ENCODE data around the gene CEP164.

Gene CEP164

GRCh38 chr11:117419482-117420142 is 92.0 kb downstream of the CEP164 start:
- H3K4me1 ChIP-seq (ENCODE audit: control insufficient read depth, insufficient read depth, low read length), result no peaks in the 10 kb centered on the region
- ChIA-PET CTCF (interaction anchor here (0.6 kb wide), 1 partner anchor 8 kb away, joined by 4 read pairs; no protein-coding TSS in a partner anchor), POLR2A (no interaction called here)
- H3K36me3 ChIP-seq (ENCODE audit: control insufficient read depth in 2 of 2, insufficient read depth in 1 of 2, low read length in 2 of 2), result no peaks in the 10 kb centered on the region
- H3K27ac ChIP-seq (ENCODE audit: extremely low read depth, low read depth, low read length), result no peak overlapping the region
- H3K9me3 ChIP-seq (ENCODE audit: control insufficient read depth, insufficient read depth, low read depth, low read length), result no peaks in the 10 kb centered on the region
- no peak overlapping the region for H3K4me3 ChIP-seq (ENCODE audit: low read depth, low read length)
- no peak for TF ChIP-seq ZNF223 (tag by site-specific recombination; IDR thresholded peaks at IDR 0.05)
- no peak for TF ChIP-seq ZNF837 (tag by site-specific recombination; IDR thresholded peaks at IDR 0.05)
- TF ChIP-seq ZBTB8A (tag by site-specific recombination; IDR thresholded peaks at IDR 0.05), result no peak
- no peak for TF ChIP-seq REPIN1 (tag by site-specific recombination; IDR thresholded peaks at IDR 0.05; ENCODE audit: low read depth)
- TF ChIP-seq ZNF623 (tag by site-specific recombination; IDR thresholded peaks at IDR 0.05), result no peak
- TF ChIP-seq, protein P1, sequence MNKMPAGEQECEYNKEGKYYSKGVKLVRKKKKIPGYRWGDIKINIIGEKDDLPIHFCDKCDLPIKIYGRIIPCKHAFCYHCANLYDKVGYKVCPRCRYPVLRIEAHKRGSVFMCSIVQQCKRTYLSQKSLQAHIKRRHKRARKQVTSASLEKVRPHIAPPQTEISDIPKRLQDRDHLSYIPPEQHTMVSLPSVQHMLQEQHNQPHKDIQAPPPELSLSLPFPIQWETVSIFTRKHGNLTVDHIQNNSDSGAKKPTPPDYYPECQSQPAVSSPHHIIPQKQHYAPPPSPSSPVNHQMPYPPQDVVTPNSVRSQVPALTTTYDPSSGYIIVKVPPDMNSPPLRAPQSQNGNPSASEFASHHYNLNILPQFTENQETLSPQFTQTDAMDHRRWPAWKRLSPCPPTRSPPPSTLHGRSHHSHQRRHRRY (tag by site-specific recombination; IDR thresholded peaks at IDR 0.05), result no peak
- no peak for TF ChIP-seq ZNF211 (tag by site-specific recombination; IDR thresholded peaks at IDR 0.05; ENCODE audit: low read depth)
- no peak for TF ChIP-seq ZNF138 (tag by site-specific recombination; IDR thresholded peaks at IDR 0.05; ENCODE audit: borderline replicate concordance)
- TF ChIP-seq TCF7L2 (IDR thresholded peaks at IDR 0.05; ENCODE audit: borderline replicate concordance, low read depth, low read length), result no peak
- TF ChIP-seq, protein P2, sequence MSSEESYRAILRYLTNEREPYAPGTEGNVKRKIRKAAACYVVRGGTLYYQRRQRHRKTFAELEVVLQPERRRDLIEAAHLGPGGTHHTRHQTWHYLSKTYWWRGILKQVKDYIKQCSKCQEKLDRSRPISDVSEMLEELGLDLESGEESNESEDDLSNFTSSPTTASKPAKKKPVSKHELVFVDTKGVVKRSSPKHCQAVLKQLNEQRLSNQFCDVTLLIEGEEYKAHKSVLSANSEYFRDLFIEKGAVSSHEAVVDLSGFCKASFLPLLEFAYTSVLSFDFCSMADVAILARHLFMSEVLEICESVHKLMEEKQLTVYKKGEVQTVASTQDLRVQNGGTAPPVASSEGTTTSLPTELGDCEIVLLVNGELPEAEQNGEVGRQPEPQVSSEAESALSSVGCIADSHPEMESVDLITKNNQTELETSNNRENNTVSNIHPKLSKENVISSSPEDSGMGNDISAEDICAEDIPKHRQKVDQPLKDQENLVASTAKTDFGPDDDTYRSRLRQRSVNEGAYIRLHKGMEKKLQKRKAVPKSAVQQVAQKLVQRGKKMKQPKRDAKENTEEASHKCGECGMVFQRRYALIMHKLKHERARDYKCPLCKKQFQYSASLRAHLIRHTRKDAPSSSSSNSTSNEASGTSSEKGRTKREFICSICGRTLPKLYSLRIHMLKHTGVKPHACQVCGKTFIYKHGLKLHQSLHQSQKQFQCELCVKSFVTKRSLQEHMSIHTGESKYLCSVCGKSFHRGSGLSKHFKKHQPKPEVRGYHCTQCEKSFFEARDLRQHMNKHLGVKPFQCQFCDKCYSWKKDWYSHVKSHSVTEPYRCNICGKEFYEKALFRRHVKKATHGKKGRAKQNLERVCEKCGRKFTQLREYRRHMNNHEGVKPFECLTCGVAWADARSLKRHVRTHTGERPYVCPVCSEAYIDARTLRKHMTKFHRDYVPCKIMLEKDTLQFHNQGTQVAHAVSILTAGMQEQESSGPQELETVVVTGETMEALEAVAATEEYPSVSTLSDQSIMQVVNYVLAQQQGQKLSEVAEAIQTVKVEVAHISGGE (tag by site-specific recombination; conservative IDR thresholded peaks at IDR 0.05; ENCODE audit: low read depth), result no peak
- no peak for TF ChIP-seq ZNF280D (tag by site-specific recombination; IDR thresholded peaks at IDR 0.05)
- TF ChIP-seq ZNF221 (tag by site-specific recombination; IDR thresholded peaks at IDR 0.05; ENCODE audit: borderline replicate concordance), result no peak
- no peak for TF ChIP-seq ZNF266 (tag by site-specific recombination; IDR thresholded peaks at IDR 0.05; ENCODE audit: low read depth)

- Histone ChIP-seq H3K9me3 (ENCODE audit: control insufficient read depth, insufficient read depth, low read depth, low read length) (no peaks in the 10 kb centered on the region), H3K36me3 (ENCODE audit: control insufficient read depth in 2 of 2, insufficient read depth in 1 of 2, low read length in 2 of 2) (no peaks in the 10 kb centered on the region), H3K4me3 (ENCODE audit: low read depth, low read length) (no peak overlapping the region), H3K27ac (ENCODE audit: extremely low read depth, low read depth, low read length) (no peak overlapping the region), H3K4me1 (ENCODE audit: control insufficient read depth, insufficient read depth, low read length) (no peaks in the 10 kb centered on the region)
- TF ChIP-seq ZNF549 (tag by site-specific recombination; IDR thresholded peaks at IDR 0.05) (no peak), ZNF211 (tag by site-specific recombination; IDR thresholded peaks at IDR 0.05; ENCODE audit: low read depth) (no peak), ZNF248 (tag by site-specific recombination; IDR thresholded peaks at IDR 0.05) (no peak), HOXC10 (CRISPR knock-in tag; IDR thresholded peaks at IDR 0.05) (no peak), ZNF324 (tag by site-specific recombination; IDR thresholded peaks at IDR 0.05) (no peak)
- CTCF ChIA-PET, result no interaction called here
- POLR2A ChIA-PET, result no interaction called here
Observed at GRCh38 chr11:117420143-117420485, 92.5 kb downstream of the CEP164 start.

Data from HEK293 (cell line).